Stimulated activated CD4-positive, alpha-beta T cell treated with anti-CD3 and anti-CD28 coated beads, TNF-alpha, amount 100 ng/mL, for 1 hour (primary cell): ENCODE data around the gene NFKB1.

ENCODE experiments used
- DNase-seq, 3 donors: peaks; one replicate each; pipeline ENCODE4 v3.0.0-alpha.2; 2020; ENCODE audit warnings: low read depth in 3 of 3, low spot score in 1 of 3

The NFKB1 gene

GRCh38 chr4:102527695-102528283 lies 26.6 kb downstream of the NFKB1 start:
- DNase-seq, result no peak

GRCh38 chr4:102529977-102530376 lies 28.8 kb downstream of the NFKB1 start:
- DNase-seq, result no peak

- no peak for DNase-seq
These were observed 29.8 kb downstream of the NFKB1 start for GRCh38 chr4:102530986-102531385.

GRCh38 chr4:102531462-102531861 lies 30.3 kb downstream of the NFKB1 start:
- no peak for DNase-seq

- no peak for DNase-seq
These were observed 32.2 kb downstream of the NFKB1 start for GRCh38 chr4:102533348-102533747.

- DNase-seq, result no peak
These were observed 32.7 kb downstream of the NFKB1 start for GRCh38 chr4:102533904-102534303.

- DNase-seq, result no peak
These were observed 33.7 kb downstream of the NFKB1 start for GRCh38 chr4:102534845-102535244.

- DNase-seq, result no peak
These were observed 34.4 kb downstream of the NFKB1 start for GRCh38 chr4:102535398-102536082.

- no peak for DNase-seq
These were observed 35.6 kb downstream of the NFKB1 start for GRCh38 chr4:102536768-102537167.

GRCh38 chr4:102537269-102537668 lies 36.1 kb downstream of the NFKB1 start:
- DNase-seq, result no peak

- no peak for DNase-seq
These were observed 40.5 kb downstream of the NFKB1 start for GRCh38 chr4:102541697-102542096.

- no peak for DNase-seq
These were observed 42.1 kb downstream of the NFKB1 start for GRCh38 chr4:102543030-102543928.

- no peak for DNase-seq
These were observed 45.5 kb downstream of the NFKB1 start for GRCh38 chr4:102546635-102547034.

- no peak for DNase-seq
These were observed 46.8 kb downstream of the NFKB1 start for GRCh38 chr4:102547973-102548372.

GRCh38 chr4:102551958-102552565 lies 50.9 kb downstream of the NFKB1 start:
- no peak for DNase-seq

- DNase-seq, result no peak
These were observed 51.6 kb downstream of the NFKB1 start for GRCh38 chr4:102552781-102553180.

GRCh38 chr4:102553982-102554381 lies 52.8 kb downstream of the NFKB1 start:
- DNase-seq, result no peak

- no peak for DNase-seq
These were observed 53.3 kb downstream of the NFKB1 start for GRCh38 chr4:102554482-102554881.

- no peak for DNase-seq
These were observed 53.8 kb downstream of the NFKB1 start for GRCh38 chr4:102554992-102555391.

- no peak for DNase-seq
These were observed 56.5 kb downstream of the NFKB1 start for GRCh38 chr4:102557636-102558035.

GRCh38 chr4:102560115-102560514 lies 59.0 kb downstream of the NFKB1 start:
- no peak for DNase-seq
